Muscle layer of duodenum (tissue), 2 donors: ENCODE results near the gene DCC.
"Not testable (repeated sequence)": the region's sequence is repeated elsewhere in the genome, so short reads cannot be mapped to it uniquely, and the experiment has no call there.

ENCODE experiments used
- H3K27ac ChIP-seq: one replicate; pipeline ENCODE4 v1.7.0; 2013; ENCODE audit warnings: mild to moderate bottlenecking, low read length
- H3K27me3 ChIP-seq: one replicate; pipeline ENCODE4 v1.7.0; 2013; ENCODE audit warnings: low read depth, mild to moderate bottlenecking, control low read depth, low read length
- H3K36me3 ChIP-seq, 2 donors: one replicate each; pipeline ENCODE4 v1.7.0; 2013; ENCODE audit warnings: low read length in 2 of 2, control low read depth in 1 of 2, mild to moderate bottlenecking in 1 of 2; ENCODE audit not compliant: insufficient read depth in 2 of 2, control insufficient read depth in 1 of 2
- H3K4me1 ChIP-seq, 2 donors: one replicate each; pipeline ENCODE4 v1.7.0; 2013; ENCODE audit warnings: low read length in 2 of 2, mild to moderate bottlenecking in 2 of 2, control low read depth in 1 of 2, moderate library complexity in 1 of 2; ENCODE audit not compliant: insufficient read depth in 2 of 2, control insufficient read depth in 1 of 2
- H3K4me3 ChIP-seq, 2 donors: one replicate each; pipeline ENCODE4 v1.7.0; 2013; ENCODE audit warnings: low read length in 2 of 2, low read depth in 1 of 2, mild to moderate bottlenecking in 1 of 2
- H3K9me3 ChIP-seq, 2 donors: one replicate each; pipeline ENCODE4 v1.7.0; 2013; ENCODE audit warnings: low read length in 2 of 2, control low read depth in 1 of 2, mild to moderate bottlenecking in 1 of 2; ENCODE audit not compliant: control insufficient read depth in 1 of 2
- donor health status: healthy.

DCC gene

GRCh38 chr18:53472546-53472945 is 1132.5 kb downstream of the DCC start:
- H3K9me3 ChIP-seq = no peaks in the 10 kb centered on the region
- no peaks in the 10 kb centered on the region for H3K36me3 ChIP-seq
- H3K27ac ChIP-seq = no peak overlapping the region
- no peaks in the 10 kb centered on the region for H3K4me1 ChIP-seq
- H3K4me3 ChIP-seq = no peak overlapping the region
- no peaks in the 10 kb centered on the region for H3K27me3 ChIP-seq

GRCh38 chr18:53478155-53478554 is 1138.2 kb downstream of the DCC start:
- H3K27me3 ChIP-seq = no peaks in the 10 kb centered on the region
- H3K9me3 ChIP-seq = no peaks in the 10 kb centered on the region
- H3K4me3 ChIP-seq = no peak overlapping the region
- H3K36me3 ChIP-seq = no peaks in the 10 kb centered on the region
- no peaks in the 10 kb centered on the region for H3K4me1 ChIP-seq
- H3K27ac ChIP-seq = no peak overlapping the region

GRCh38 chr18:53486296-53486695 is 1146.3 kb downstream of the DCC start:
- no peaks in the 10 kb centered on the region for H3K4me1 ChIP-seq
- H3K4me3 ChIP-seq = no peak overlapping the region
- no peaks in the 10 kb centered on the region for H3K9me3 ChIP-seq
- no peaks in the 10 kb centered on the region for H3K27me3 ChIP-seq
- no peak overlapping the region for H3K27ac ChIP-seq
- H3K36me3 ChIP-seq = no peaks in the 10 kb centered on the region

GRCh38 chr18:53489266-53489665 is 1149.3 kb downstream of the DCC start:
- H3K27ac ChIP-seq = no peak overlapping the region
- H3K36me3 ChIP-seq = no peaks in the 10 kb centered on the region
- no peaks in the 10 kb centered on the region for H3K4me1 ChIP-seq
- no peaks in the 10 kb centered on the region for H3K27me3 ChIP-seq
- no peaks in the 10 kb centered on the region for H3K9me3 ChIP-seq
- no peak overlapping the region for H3K4me3 ChIP-seq

GRCh38 chr18:53490019-53490418 is 1150.0 kb downstream of the DCC start:
- no peaks in the 10 kb centered on the region for H3K36me3 ChIP-seq
- H3K4me1 ChIP-seq = no peaks in the 10 kb centered on the region
- H3K27ac ChIP-seq = no peak overlapping the region
- no peak overlapping the region for H3K4me3 ChIP-seq
- no peaks in the 10 kb centered on the region for H3K27me3 ChIP-seq
- H3K9me3 ChIP-seq = no peaks in the 10 kb centered on the region

- H3K36me3 ChIP-seq = no peaks in the 10 kb centered on the region
- no peaks in the 10 kb centered on the region for H3K4me1 ChIP-seq
Observed at GRCh38 chr18:53496028-53496427, 1156.0 kb downstream of the DCC start.

GRCh38 chr18:53503914-53504441 is 1164.0 kb downstream of the DCC start:
- no peaks in the 10 kb centered on the region for H3K27me3 ChIP-seq
- no peak overlapping the region for H3K4me3 ChIP-seq
- no peaks in the 10 kb centered on the region for H3K9me3 ChIP-seq
- H3K4me1 ChIP-seq = no peaks in the 10 kb centered on the region
- no peaks in the 10 kb centered on the region for H3K36me3 ChIP-seq
- H3K27ac ChIP-seq = no peak overlapping the region

More at GRCh38 chr18:53496028-53496427, 1156.0 kb downstream of the DCC start:
- no peaks in the 10 kb centered on the region for H3K27me3 ChIP-seq
- no peaks in the 10 kb centered on the region for H3K9me3 ChIP-seq
- no peak overlapping the region for H3K4me3 ChIP-seq
- no peak overlapping the region for H3K27ac ChIP-seq

GRCh38 chr18:53508529-53508928 is 1168.5 kb downstream of the DCC start:
- Histone ChIP-seq H3K9me3 (no peaks in the 10 kb centered on the region), H3K36me3 (no peaks in the 10 kb centered on the region), H3K4me1 (no peaks in the 10 kb centered on the region), H3K27ac (no peak overlapping the region), H3K27me3 (no peaks in the 10 kb centered on the region), H3K4me3 (no peak overlapping the region)

- H3K27ac ChIP-seq = no peak overlapping the region
- H3K4me1 ChIP-seq = no peaks in the 10 kb centered on the region
Observed at GRCh38 chr18:53509886-53510285, 1169.9 kb downstream of the DCC start.

GRCh38 chr18:53511725-53512124 is 1171.7 kb downstream of the DCC start:
- H3K9me3 ChIP-seq, H3K27ac ChIP-seq, H3K36me3 ChIP-seq, H3K4me3 ChIP-seq, H3K27me3 ChIP-seq, H3K4me1 ChIP-seq: not testable (repeated sequence)

More at GRCh38 chr18:53509886-53510285, 1169.9 kb downstream of the DCC start:
- H3K27me3 ChIP-seq = no peaks in the 10 kb centered on the region
- no peaks in the 10 kb centered on the region for H3K9me3 ChIP-seq
- no peak overlapping the region for H3K4me3 ChIP-seq
- no peaks in the 10 kb centered on the region for H3K36me3 ChIP-seq

- Histone ChIP-seq H3K9me3 (peaks cover 0 to 4% of the 10 kb centered on the region in 2 donors), H3K27ac (no peak overlapping the region), H3K36me3 (no peaks in the 10 kb centered on the region), H3K4me1 (no peaks in the 10 kb centered on the region), H3K27me3 (no peaks in the 10 kb centered on the region), H3K4me3 (no peak overlapping the region)
Observed at GRCh38 chr18:53521068-53521467, 1181.1 kb downstream of the DCC start.

GRCh38 chr18:53526101-53526870 is 1186.3 kb downstream of the DCC start:
- Histone ChIP-seq H3K36me3 (no peaks in the 10 kb centered on the region), H3K27me3 (no peaks in the 10 kb centered on the region), H3K4me3 (no peak overlapping the region), H3K9me3 (peaks cover 0 to 4% of the 10 kb centered on the region in 2 donors), H3K27ac (no peak overlapping the region), H3K4me1 (no peaks in the 10 kb centered on the region)
